ENCODE data around the gene KIAA1328.

GRCh38 chr18:36818652-36819051, 10.3 kb upstream of the KIAA1328 start:
- TF ChIP-seq EP300 (IDR thresholded peaks at IDR 0.05), result no peak
- TF ChIP-seq CTCF (IDR thresholded peaks at IDR 0.05), result no peak

Data from upper lobe of left lung (tissue), 4 donors.